ENCODE data around the gene SYCP1. TPM values are rescaled to one million over a fixed set of nuclear protein-coding genes. Genes with fewer than 3 reads are reported as not detected.

Gene SYCP1
- total RNA-seq, 1 experiment from 2014 or later, result not detected

GRCh38 chr1:114976891-114977290 is 122.2 kb downstream of the SYCP1 start:
- no peaks in the 10 kb centered on the region for H3K36me3 ChIP-seq (ENCODE audit: low read depth)
- H3K27ac ChIP-seq, result no peak overlapping the region
- intact Hi-C loops (cut with micrococcal nuclease; ENCODE audit: unreplicated experiment), result loop anchor here (5.0 kb wide), 1 partner anchor 120 kb away; no protein-coding TSS in a partner anchor
- H3K4me3 ChIP-seq, result no peak overlapping the region
- no peak for DNase-seq
- no peaks in the 10 kb centered on the region for H4K20me1 ChIP-seq (ENCODE audit: insufficient read depth)
- H3K9me2 ChIP-seq (ENCODE audit: insufficient read depth), result peaks cover under 1% of the 10 kb centered on the region; the same call in 1 of the 2 replicates
- no peak for TF ChIP-seq CTCF (conservative IDR thresholded peaks at IDR 0.05)
- no peak for TF ChIP-seq EZH2 (IDR thresholded peaks at IDR 0.05; ENCODE audit: low read depth)
- no peaks in the 10 kb centered on the region for H3K79me2 ChIP-seq (ENCODE audit: low read depth)
- ChIA-PET POLR2A (ENCODE audit: unreplicated experiment) (interaction anchor here (0.8 kb wide), 1 partner anchor 165 kb away, joined by 6 read pairs; no protein-coding TSS in a partner anchor), CTCF (interaction anchor here (1.2 kb wide), 1 partner anchor 137 kb away, joined by 3 read pairs; no protein-coding TSS in a partner anchor)
- H3K27me3 ChIP-seq (ENCODE audit: insufficient read depth, low read depth), result no peaks in the 10 kb centered on the region
- H3K9me3 ChIP-seq (ENCODE audit: insufficient read depth, low read depth), result peaks cover 5% of the 10 kb centered on the region
- no peaks in the 10 kb centered on the region for H3F3A ChIP-seq (ENCODE audit: insufficient read depth, low read depth)
- no peak overlapping the region for H3K4me2 ChIP-seq
- H2AFZ ChIP-seq, result no peak overlapping the region
- BruUV-seq (replicated peaks), result no TSS peak
- no peaks in the 10 kb centered on the region for H3K4me1 ChIP-seq (replicated peaks; ENCODE audit: insufficient read depth)

DNA sequence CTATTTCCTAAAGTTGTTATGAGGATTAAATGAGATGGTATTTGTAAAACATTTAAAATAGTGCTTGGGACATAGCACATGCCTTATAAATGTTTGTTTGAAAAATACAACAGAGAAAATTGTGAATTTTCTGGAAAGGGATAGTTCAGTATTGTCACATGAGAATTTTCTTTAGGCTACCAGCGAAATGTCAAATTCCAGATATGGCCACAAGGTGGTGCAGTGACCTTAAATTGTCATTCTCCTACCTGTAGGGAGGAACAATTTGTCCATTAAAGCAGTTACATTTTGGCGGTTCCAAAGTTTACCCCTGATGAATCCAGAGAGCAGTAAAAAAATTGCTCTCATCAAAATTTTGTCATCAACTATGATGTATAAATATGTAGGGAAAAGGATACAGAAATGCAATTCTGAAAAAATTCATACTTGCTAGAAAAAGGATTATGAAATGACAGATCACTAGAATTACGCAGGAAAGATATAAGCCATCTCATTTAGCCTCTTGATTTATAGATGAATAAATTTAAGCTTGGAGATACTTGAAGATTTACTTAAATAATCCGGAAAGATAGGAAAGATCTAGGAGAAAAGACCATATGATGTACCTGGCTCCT is 124.7 kb downstream of the SYCP1 start:
- H4K20me1 ChIP-seq (ENCODE audit: insufficient read depth), result no peaks in the 10 kb centered on the region
- H3K9me2 ChIP-seq (ENCODE audit: insufficient read depth), result no peaks in the 10 kb centered on the region
- H2AFZ ChIP-seq, result no peak overlapping the region
- POLR2A ChIA-PET (ENCODE audit: unreplicated experiment), result interaction anchor here (0.5 kb wide), 1 partner anchor 697 kb away, joined by 3 read pairs; no protein-coding TSS in a partner anchor
- H3K4me1 ChIP-seq (replicated peaks; ENCODE audit: insufficient read depth), result no peaks in the 10 kb centered on the region
- no peaks in the 10 kb centered on the region for H3K36me3 ChIP-seq (ENCODE audit: low read depth)
- BruUV-seq (replicated peaks), result no TSS peak
- no peaks in the 10 kb centered on the region for H3K27me3 ChIP-seq (ENCODE audit: insufficient read depth, low read depth)
- H3K4me3 ChIP-seq, result no peak overlapping the region
- H3K9me3 ChIP-seq (ENCODE audit: insufficient read depth, low read depth), result peaks cover 18% of the 10 kb centered on the region
- H3K79me2 ChIP-seq (ENCODE audit: low read depth), result no peaks in the 10 kb centered on the region
- CTCF ChIA-PET, result interaction anchor here (0.9 kb wide), 1 partner anchor 73 kb away, joined by 3 read pairs; no protein-coding TSS in a partner anchor
- TF ChIP-seq EZH2 (IDR thresholded peaks at IDR 0.05; ENCODE audit: low read depth) (no peak), CTCF (conservative IDR thresholded peaks at IDR 0.05) (peak; percentile 96)
- DNase-seq, result peak; percentile 57 to 59
- intact Hi-C loops (cut with micrococcal nuclease; ENCODE audit: unreplicated experiment), result loop anchor here (1.0 to 5.0 kb wide), 7 partner anchors 73 to 616 kb away; no protein-coding TSS in a partner anchor
- H3F3A ChIP-seq (ENCODE audit: insufficient read depth, low read depth), result no peaks in the 10 kb centered on the region
- H3K27ac ChIP-seq, result no peak overlapping the region
- H3K4me2 ChIP-seq, result no peak overlapping the region

DNA sequence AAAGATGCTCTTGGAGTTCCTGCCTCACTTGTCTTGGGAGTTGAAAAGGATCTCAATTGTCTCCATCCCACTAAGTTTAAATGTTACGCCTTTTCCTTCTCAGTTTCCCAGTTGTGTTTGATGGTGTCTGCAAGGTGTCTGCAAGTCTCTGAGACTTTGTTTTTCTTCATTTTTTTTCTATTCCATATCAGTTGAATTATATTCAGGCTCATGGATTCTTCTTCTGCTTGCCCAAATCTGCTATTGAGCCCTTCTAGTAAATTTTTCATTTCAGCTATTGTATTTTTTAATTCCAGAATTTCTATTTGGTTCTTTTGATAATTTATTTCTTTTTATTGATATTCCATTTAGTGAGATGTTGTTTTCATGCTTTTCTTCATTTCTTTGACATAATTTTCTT is 127.6 kb downstream of the SYCP1 start:
- CTCF ChIA-PET, result no interaction called here

More for the DNA sequence above, 127.6 kb downstream of the SYCP1 start:
- intact Hi-C loops (cut with micrococcal nuclease; ENCODE audit: unreplicated experiment), result no loop called here
- peaks cover 20% of the 10 kb centered on the region for H3K9me3 ChIP-seq (ENCODE audit: insufficient read depth, low read depth)
- no peaks in the 10 kb centered on the region for H3K9me2 ChIP-seq (ENCODE audit: insufficient read depth)
- POLR2A ChIA-PET (ENCODE audit: unreplicated experiment), result no interaction called here
- no peaks in the 10 kb centered on the region for H3K4me1 ChIP-seq (replicated peaks; ENCODE audit: insufficient read depth)
- H3K27me3 ChIP-seq (ENCODE audit: insufficient read depth, low read depth), result no peaks in the 10 kb centered on the region
- TF ChIP-seq CTCF (conservative IDR thresholded peaks at IDR 0.05) (no peak), EZH2 (IDR thresholded peaks at IDR 0.05; ENCODE audit: low read depth) (no peak)
- DNase-seq, result no peak
- no peak overlapping the region for H3K4me2 ChIP-seq
- H3K4me3 ChIP-seq, result no peak overlapping the region
- H4K20me1 ChIP-seq (ENCODE audit: insufficient read depth), result no peaks in the 10 kb centered on the region
- no peak overlapping the region for H2AFZ ChIP-seq
- H3F3A ChIP-seq (ENCODE audit: insufficient read depth, low read depth), result no peaks in the 10 kb centered on the region
- H3K36me3 ChIP-seq (ENCODE audit: low read depth), result no peaks in the 10 kb centered on the region
- no peaks in the 10 kb centered on the region for H3K79me2 ChIP-seq (ENCODE audit: low read depth)
- H3K27ac ChIP-seq, result no peak overlapping the region
- no TSS peak for BruUV-seq (replicated peaks)

Data from PC-9 (cell line).